HepG2 (cell line): ENCODE data around the gene SPAG4.

Experiments
- NCOA1 ChIP-seq: sonication (generic); formaldehyde crosslinking; IDR thresholded peaks from 2 replicates; pipeline ENCODE4 v1.9.0; 2021; ENCODE audit warnings: missing genetic modification reagents
- RELA ChIP-seq: sonication (generic); formaldehyde crosslinking; IDR thresholded peaks from 2 replicates; pipeline ENCODE4 v1.4.0; 2020; ENCODE audit warnings: missing genetic modification reagents
- SMC3 ChIP-seq: IDR thresholded peaks from 2 replicates; pipeline ENCODE4 v1.6.1; 2011; ENCODE audit warnings: low read length, improper control_type of control experiment
- TF ChIP-seq, protein P1 (sequence below): sonication (generic); formaldehyde crosslinking; IDR thresholded peaks from 2 replicates; pipeline ENCODE4 v1.4.0; 2020; ENCODE audit warnings: missing genetic modification reagents
- TF ChIP-seq, protein P2 (sequence below): sonication (generic); formaldehyde crosslinking; IDR thresholded peaks from 2 replicates; pipeline ENCODE4 v1.5.0; 2020; ENCODE audit warnings: mild to moderate bottlenecking, missing genetic modification reagents, moderate library complexity

DNA sequence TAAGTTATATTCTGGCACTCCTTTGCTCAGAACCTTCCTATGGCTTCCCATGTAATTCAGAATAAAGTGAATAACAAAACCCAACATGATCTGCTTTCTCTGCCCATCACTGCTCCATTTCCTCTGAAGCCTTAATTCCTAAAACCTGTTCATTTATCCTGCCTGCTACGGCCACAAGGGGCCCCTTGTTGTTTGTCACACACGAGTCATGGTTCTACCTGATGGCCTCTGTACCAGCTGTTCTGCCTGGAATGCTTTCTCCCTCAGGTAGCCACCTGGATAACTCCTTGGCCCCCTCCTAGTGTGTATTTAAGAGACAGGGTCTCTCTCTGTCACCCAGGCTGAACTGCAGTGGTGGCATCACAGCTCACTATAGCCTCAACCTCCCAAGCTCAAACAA, 47.0 kb upstream of the SPAG4 start:
- TF ChIP-seq, protein P1, sequence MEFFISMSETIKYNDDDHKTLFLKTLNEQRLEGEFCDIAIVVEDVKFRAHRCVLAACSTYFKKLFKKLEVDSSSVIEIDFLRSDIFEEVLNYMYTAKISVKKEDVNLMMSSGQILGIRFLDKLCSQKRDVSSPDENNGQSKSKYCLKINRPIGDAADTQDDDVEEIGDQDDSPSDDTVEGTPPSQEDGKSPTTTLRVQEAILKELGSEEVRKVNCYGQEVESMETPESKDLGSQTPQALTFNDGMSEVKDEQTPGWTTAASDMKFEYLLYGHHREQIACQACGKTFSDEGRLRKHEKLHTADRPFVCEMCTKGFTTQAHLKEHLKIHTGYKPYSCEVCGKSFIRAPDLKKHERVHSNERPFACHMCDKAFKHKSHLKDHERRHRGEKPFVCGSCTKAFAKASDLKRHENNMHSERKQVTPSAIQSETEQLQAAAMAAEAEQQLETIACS (CRISPR knock-in tag): no peak
- TF ChIP-seq NCOA1 (CRISPR knock-in tag) (no peak), RELA (CRISPR knock-in tag) (no peak), SMC3 (peak; percentile 74)
- TF ChIP-seq, protein P2, sequence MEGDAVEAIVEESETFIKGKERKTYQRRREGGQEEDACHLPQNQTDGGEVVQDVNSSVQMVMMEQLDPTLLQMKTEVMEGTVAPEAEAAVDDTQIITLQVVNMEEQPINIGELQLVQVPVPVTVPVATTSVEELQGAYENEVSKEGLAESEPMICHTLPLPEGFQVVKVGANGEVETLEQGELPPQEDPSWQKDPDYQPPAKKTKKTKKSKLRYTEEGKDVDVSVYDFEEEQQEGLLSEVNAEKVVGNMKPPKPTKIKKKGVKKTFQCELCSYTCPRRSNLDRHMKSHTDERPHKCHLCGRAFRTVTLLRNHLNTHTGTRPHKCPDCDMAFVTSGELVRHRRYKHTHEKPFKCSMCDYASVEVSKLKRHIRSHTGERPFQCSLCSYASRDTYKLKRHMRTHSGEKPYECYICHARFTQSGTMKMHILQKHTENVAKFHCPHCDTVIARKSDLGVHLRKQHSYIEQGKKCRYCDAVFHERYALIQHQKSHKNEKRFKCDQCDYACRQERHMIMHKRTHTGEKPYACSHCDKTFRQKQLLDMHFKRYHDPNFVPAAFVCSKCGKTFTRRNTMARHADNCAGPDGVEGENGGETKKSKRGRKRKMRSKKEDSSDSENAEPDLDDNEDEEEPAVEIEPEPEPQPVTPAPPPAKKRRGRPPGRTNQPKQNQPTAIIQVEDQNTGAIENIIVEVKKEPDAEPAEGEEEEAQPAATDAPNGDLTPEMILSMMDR (CRISPR knock-in tag): peak; percentile 82
